Motor neuron (in vitro differentiated cells): ENCODE data around the gene ARHGEF33. TPM values are rescaled to one million over a fixed set of nuclear protein-coding genes. Genes with fewer than 3 reads are reported as not detected.
A peak's percentile ranks its signal among the peaks of the same experiment; 100 is the strongest.

Experiments used
- ATAC-seq, 8 experiments: fragments of 200-7000 bp; cut with Tn5 transposase; replicated peaks in 6 of 8; 2 replicates each; pipeline ENCODE4 v1.8.0; 2021; ENCODE audit warnings: mild to moderate bottlenecking in 8 of 8, moderate library complexity in 8 of 8
- H3K27ac ChIP-seq, 2 donors: fragments of 250-450 bp; sonication (Bioruptor Pico); 2 replicates each; pipeline ENCODE4 v1.9.0; 2021; ENCODE audit warnings: antibody characterized with exemption in 2 of 2, mild to moderate bottlenecking in 2 of 2, moderate library complexity in 1 of 2
- H3K4me1 ChIP-seq, 2 donors: fragments of 250-450 bp; sonication (Bioruptor Pico); replicated peaks in 1 of 2; 2 replicates each; pipeline ENCODE4 v1.6.1; 2021; ENCODE audit warnings: antibody characterized with exemption in 2 of 2, mild to moderate bottlenecking in 2 of 2, moderate library complexity in 1 of 2
- H3K4me3 ChIP-seq, 5 donors: fragments of 250-450 bp; sonication (Bioruptor Pico); 2 replicates each; pipeline ENCODE4 v1.9.0; 2021; ENCODE audit warnings: antibody characterized with exemption in 5 of 5, mild to moderate bottlenecking in 5 of 5, moderate library complexity in 4 of 5
- WGBS, 10 experiments: fragments of 450-650 bp; shearing (Covaris generic); methylation state at CpG; one replicate each; pipeline ENCODE4 v1.0.0; 2022; 5-methylcytosine and 5-hydroxymethylcytosine counted together
- in situ Hi-C, 9 experiments: fragments of 400-800 bp; cut with MboI; loops; one replicate each; pipeline ENCODE4 v1.15.0; 2021; ENCODE audit warnings: low sequenced_read_pairs in 9 of 9, low pct_unique_long_range_greater_than_20kb in 2 of 9; ENCODE audit not compliant: unreplicated experiment in 9 of 9
- total RNA-seq, 8 experiments: library from RNA; unstranded; fragments of 300-600 nt; gene quantifications; 2 replicates each; pipeline versions ENCODE4 v1.2.3 to v1.2.4, GENCODE V29; 2022

Gene ARHGEF33
- total RNA-seq, 8 experiments from 2014 or later: 0.41 to 6.0 (median 1.5) TPM

- 100% methylated on average over 1 of the region's 1 CpG; no CpG with 5 or more reads in 9 of the 10 experiments for WGBS, 10 experiments
- no peak overlapping the region for H3K27ac ChIP-seq
- ATAC-seq: no peak
Observed at GRCh38 chr2:39008665-39009064, 119.0 kb downstream of the ARHGEF33 start.

GRCh38 chr2:39013871-39014270, 124.2 kb downstream of the ARHGEF33 start:
- whole genome bisulfite sequencing, 10 experiments: 67 to 95% (median 89%) methylated on average over 1 to 3 of the region's 3 CpGs; no CpG with 5 or more reads in 1 of the 10 experiments
- in situ Hi-C loops: no loop called here
- H3K4me3 ChIP-seq: no peak overlapping the region
- no peak overlapping the region for H3K27ac ChIP-seq
- ATAC-seq: no peak
- H3K4me1 ChIP-seq: no peaks in the 10 kb centered on the region

More at GRCh38 chr2:39008665-39009064, 119.0 kb downstream of the ARHGEF33 start:
- no peak overlapping the region for H3K4me3 ChIP-seq
- in situ Hi-C loops: no loop called here
- H3K4me1 ChIP-seq: no peaks in the 10 kb centered on the region

GRCh38 chr2:39015424-39015823, 125.7 kb downstream of the ARHGEF33 start:
- no peak overlapping the region for H3K27ac ChIP-seq
- WGBS, 10 experiments: 71 to 100% (median 89%) methylated on average over 1 of the region's 1 CpG; no CpG with 5 or more reads in 3 of the 10 experiments
- no peaks in the 10 kb centered on the region for H3K4me1 ChIP-seq
- no peak overlapping the region for H3K4me3 ChIP-seq
- no peak for ATAC-seq
- in situ Hi-C loops: no loop called here

- Histone ChIP-seq H3K27ac (no peak overlapping the region), H3K4me3 (no peak overlapping the region), H3K4me1 (no peaks in the 10 kb centered on the region)
- in situ Hi-C loops: no loop called here
- ATAC-seq: no peak
Observed at GRCh38 chr2:39017334-39017733, 127.7 kb downstream of the ARHGEF33 start.

GRCh38 chr2:39018638-39019037, 129.0 kb downstream of the ARHGEF33 start:
- 84 to 100% (median 97%) methylated on average over 1 to 4 of the region's 4 CpGs for WGBS, 10 experiments
- Histone ChIP-seq H3K4me3 (no peak overlapping the region), H3K4me1 (peaks cover 0 to 9% of the 10 kb centered on the region in 2 donors), H3K27ac (no peak overlapping the region)
- ATAC-seq: no peak
- in situ Hi-C loops: no loop called here

GRCh38 chr2:39020383-39020782, 130.7 kb downstream of the ARHGEF33 start:
- in situ Hi-C loops: no loop called here
- no peak overlapping the region for H3K27ac ChIP-seq
- no peak for ATAC-seq

GRCh38 chr2:39022642-39023235, 133.1 kb downstream of the ARHGEF33 start:
- Histone ChIP-seq H3K4me3 (no peak overlapping the region), H3K27ac (no peak overlapping the region), H3K4me1 (peaks cover 0 to 11% of the 10 kb centered on the region in 2 donors)
- WGBS, 10 experiments: 58 to 87% (median 70%) methylated on average over 2 to 6 of the region's 6 CpGs
- peak in 2 of 8 experiments; percentile 28 to 38 for ATAC-seq
- in situ Hi-C loops: no loop called here

More at GRCh38 chr2:39020383-39020782, 130.7 kb downstream of the ARHGEF33 start:
- Histone ChIP-seq H3K4me3 (no peak overlapping the region), H3K4me1 (peaks cover 0 to 11% of the 10 kb centered on the region in 2 donors)

- in situ Hi-C loops: no loop called here
- Histone ChIP-seq H3K27ac (no peak overlapping the region), H3K4me3 (no peak overlapping the region), H3K4me1 (peaks cover 0 to 11% of the 10 kb centered on the region in 2 donors)
- WGBS, 10 experiments: 56 to 100% (median 78%) methylated on average over 2 to 3 of the region's 3 CpGs; no CpG with 5 or more reads in 1 of the 10 experiments
- ATAC-seq: no peak
Observed at GRCh38 chr2:39023649-39024048, 134.0 kb downstream of the ARHGEF33 start.

GRCh38 chr2:39024833-39025232, 135.2 kb downstream of the ARHGEF33 start:
- Histone ChIP-seq H3K27ac (no peak overlapping the region), H3K4me1 (peaks cover 0 to 11% of the 10 kb centered on the region in 2 donors), H3K4me3 (no peak overlapping the region)
- no peak for ATAC-seq
- 55 to 100% (median 83%) methylated on average over 1 to 4 of the region's 4 CpGs; no CpG with 5 or more reads in 1 of the 10 experiments for WGBS, 10 experiments
- in situ Hi-C loops: no loop called here

Other genes with a start within 250 kb of the ARHGEF33 start
- gene GALM, start 223.8 kb upstream of the ARHGEF33 start, total RNA-seq: 1 to 10 TPM; 1.7 to 5.3 (median 2.4) TPM
- 100 to 1,000 TPM in 7 of 8 experiments, 10 to 100 TPM in 1; 86.3 to 270 (median 120) TPM for gene SRSF7, start 138.5 kb upstream of the ARHGEF33 start, total RNA-seq
- gene GEMIN6, start 111.7 kb upstream of the ARHGEF33 start, total RNA-seq: 10 to 100 TPM in 4 of 8 experiments, 1 to 10 TPM in 4; 7.9 to 26.4 (median 10.2) TPM
- gene DHX57, start 13.9 kb upstream of the ARHGEF33 start, total RNA-seq: 10 to 100 TPM; 10.6 to 31.8 (median 28.1) TPM
- 100 to 1,000 TPM in 1 of 8 experiments, 10 to 100 TPM in 7; 13.0 to 120 (median 33.8) TPM for gene MORN2, start 13.9 kb upstream of the ARHGEF33 start, total RNA-seq
- 100 to 1,000 TPM in 2 of 8 experiments, 10 to 100 TPM in 6; 15.0 to 224 (median 26.1) TPM for gene SOS1, start 231.2 kb downstream of the ARHGEF33 start, total RNA-seq